A375 (cell line): ENCODE data around the gene RFESD. TPM values are rescaled to one million over a fixed set of nuclear protein-coding genes. Genes with fewer than 3 reads are reported as not detected.

Experiments used
- total RNA-seq: library from RNA; depleted of rRNA; stranded (reverse); fragments of >200 nt; shearing (Covaris generic); gene quantifications from 2 replicates; pipeline ENCODE4 v1.2.3, GENCODE V29; 2014; rRNA removed

RFESD gene
- 0.75 and 5.8 TPM in 2 replicates for total RNA-seq

DNA sequence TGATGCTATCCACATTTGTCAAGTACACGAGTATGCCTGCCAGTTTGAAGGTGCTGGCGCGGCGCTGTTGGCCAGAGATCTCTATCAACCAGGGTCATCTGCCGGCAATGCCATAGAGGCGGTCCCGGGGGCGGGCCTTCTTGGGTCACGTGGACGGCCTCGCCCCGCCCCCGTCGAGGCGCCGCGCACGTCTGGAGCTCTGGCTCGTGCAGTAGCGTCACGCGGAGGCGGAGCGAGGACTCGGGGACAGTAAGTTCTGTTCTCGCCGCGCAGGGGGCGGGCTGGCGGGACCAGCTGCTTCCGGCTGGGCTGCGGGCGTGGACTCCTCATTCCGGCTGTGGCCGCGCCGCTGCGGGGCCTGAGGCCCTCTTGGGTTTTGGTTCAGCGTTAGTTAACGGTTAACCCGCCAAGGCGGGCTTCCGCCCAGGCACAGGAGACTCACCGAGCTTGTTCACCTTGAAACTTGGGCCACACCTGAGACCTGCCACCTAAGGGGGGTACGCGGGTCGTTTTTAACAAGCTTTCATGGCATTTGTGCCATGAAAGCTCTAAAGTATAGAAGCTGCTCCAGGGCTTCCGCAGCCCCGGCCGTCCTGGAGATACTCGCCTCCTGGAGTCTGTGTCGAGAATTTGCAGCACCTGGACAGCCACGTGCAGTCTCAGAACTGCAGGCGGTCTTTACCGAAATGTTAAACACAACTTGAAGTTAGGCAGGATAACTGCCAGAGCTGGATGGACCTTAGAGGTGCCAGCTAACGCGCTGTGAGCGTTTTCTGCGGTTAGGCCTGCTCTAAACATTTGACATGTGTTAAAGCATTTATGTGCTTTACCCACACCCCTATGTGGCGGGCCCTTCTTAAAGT is at the start of gene RFESD:
TSS of gene RFESD (plus strand) at position 209 of the 863 bp plus-strand sequence. CDS start 5,495 bp downstream, outside the sequence.

DNA sequence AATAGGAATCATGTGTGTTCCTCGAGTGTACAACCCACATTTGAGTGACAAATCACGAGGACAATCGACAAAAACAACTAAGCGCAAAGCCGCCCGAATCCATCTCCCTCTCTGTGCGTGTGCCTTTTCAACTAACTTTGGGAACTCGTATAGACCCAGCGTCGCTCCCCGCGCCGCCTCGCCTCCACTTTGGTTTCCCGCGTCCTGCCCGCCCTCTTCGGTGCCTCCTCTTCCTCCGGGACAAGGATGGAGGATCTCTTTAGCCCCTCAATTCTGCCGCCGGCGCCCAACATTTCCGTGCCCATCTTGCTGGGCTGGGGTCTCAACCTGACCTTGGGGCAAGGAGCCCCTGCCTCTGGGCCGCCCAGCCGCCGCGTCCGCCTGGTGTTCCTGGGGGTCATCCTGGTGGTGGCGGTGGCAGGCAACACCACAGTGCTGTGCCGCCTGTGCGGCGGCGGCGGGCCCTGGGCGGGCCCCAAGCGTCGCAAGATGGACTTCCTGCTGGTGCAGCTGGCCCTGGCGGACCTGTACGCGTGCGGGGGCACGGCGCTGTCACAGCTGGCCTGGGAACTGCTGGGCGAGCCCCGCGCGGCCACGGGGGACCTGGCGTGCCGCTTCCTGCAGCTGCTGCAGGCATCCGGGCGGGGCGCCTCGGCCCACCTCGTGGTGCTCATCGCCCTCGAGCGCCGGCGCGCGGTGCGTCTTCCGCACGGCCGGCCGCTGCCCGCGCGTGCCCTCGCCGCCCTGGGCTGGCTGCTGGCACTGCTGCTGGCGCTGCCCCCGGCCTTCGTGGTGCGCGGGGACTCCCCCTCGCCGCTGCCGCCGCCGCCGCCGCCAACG is 26.3 kb upstream of the RFESD start, which contains the start of gene GPR150:
TSS of gene GPR150 (plus strand) at position 58 of the 840 bp plus-strand sequence. CDS start at position 247, 189 bp downstream.

DNA sequence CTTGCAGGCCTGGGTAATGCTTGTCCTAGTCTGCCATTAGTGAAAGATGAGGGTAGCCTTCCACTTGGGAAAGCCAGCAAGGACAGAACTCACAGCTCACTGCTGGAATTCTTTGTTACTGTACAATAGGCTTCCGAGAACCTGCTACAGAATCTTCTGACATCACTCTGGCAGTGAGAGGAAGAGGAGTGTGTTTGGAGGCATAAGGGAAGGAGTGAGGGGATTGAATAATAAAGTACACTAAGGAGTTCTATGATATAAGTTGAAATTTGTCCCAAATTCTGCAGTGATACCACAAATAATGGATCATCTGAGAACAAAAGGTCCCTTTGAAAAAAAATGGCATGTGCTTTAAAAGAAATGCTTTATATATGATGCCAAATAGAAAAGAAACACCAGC is 36.3 kb downstream of the RFESD start, which contains the start of gene SPATA9:
TSS of gene SPATA9 (minus strand) at position 101 of the 400 bp plus-strand sequence. CDS start 137 bp downstream, outside the sequence.

Other genes starting within 250 kb of the RFESD start
- gene SKIC3, start 91.8 kb upstream of the RFESD start, total RNA-seq = 55.5 and 70.5 TPM in 2 replicates
- 10.0 and 11.0 TPM in 2 replicates for gene ARSK, start 91.7 kb upstream of the RFESD start, total RNA-seq
- gene GPR150, start 26.7 kb upstream of the RFESD start, total RNA-seq = not detected in 2 replicates
- gene SPATA9, start 36.2 kb downstream of the RFESD start, total RNA-seq = 0.13 TPM in 1 of 2 replicates, not detected in the other
- 54.3 and 63.5 TPM in 2 replicates for gene RHOBTB3, start 84.6 kb downstream of the RFESD start, total RNA-seq
- 7.9 and 11.1 TPM in 2 replicates for gene GLRX, start 175.9 kb downstream of the RFESD start, total RNA-seq